Esophagus muscularis mucosa (tissue), 3 donors: ENCODE results near the gene PHACTR3.

Experiments
- CTCF ChIP-seq, 3 experiments: fragments of 200-600 bp in 2 of 3; fragments of 450-650 bp in 1 of 3; sonication (generic) in 2 of 3; IDR thresholded peaks; one replicate each; pipeline ENCODE4 v1.5.1; 2017 to 2019; ENCODE audit warnings: antibody characterized with exemption in 3 of 3, mild to moderate bottlenecking in 2 of 3, moderate library complexity in 1 of 3
- POLR2A ChIP-seq: fragments of 450-650 bp; IDR thresholded peaks from one replicate; pipeline ENCODE4 v1.6.1; 2017; ENCODE audit warnings: antibody characterized with exemption, moderate library complexity, mild to moderate bottlenecking, low read depth

GRCh38 chr20:59723607-59724456, 119.5 kb downstream of the PHACTR3 start:
- no peak for TF ChIP-seq POLR2A
- no peak for TF ChIP-seq CTCF (IDR thresholded peaks at IDR 0.05)
